ENCODE results near the gene GRIA3. TPM values are rescaled to one million over a fixed set of nuclear protein-coding genes. Genes with fewer than 3 reads are reported as not detected.

The GRIA3 gene
- total and polyA plus RNA-seq, 10 of the 15 experiments (the other 5 are each of a cell fraction or from before 2014, with no cell fraction given): 0.45 to 4.3 (median 2.2) TPM

- TF ChIP-seq PRDM15 (CRISPR knock-in tag; IDR thresholded peaks at IDR 0.05): no peak
- TF ChIP-seq NRF1 (conservative IDR thresholded peaks at IDR 0.05; ENCODE audit: low read depth, low read length): no peak
- TF ChIP-seq MTA3 (IDR thresholded peaks at IDR 0.05; ENCODE audit: borderline replicate concordance, low read length): no peak
- TF ChIP-seq CTCF (IDR thresholded peaks at IDR 0.05 in 2 of 3, conservative IDR thresholded peaks at IDR 0.05 in 1 of 3; ENCODE audit: control insufficient read depth in 2 of 3, extremely low read depth in 1 of 3, insufficient read depth in 1 of 3, low read depth in 3 of 3, low read length in 3 of 3): no peak
- no peak for TF ChIP-seq RUNX3 (IDR thresholded peaks at IDR 0.05; ENCODE audit: low read length)
- no peak for TF ChIP-seq HSF1 (IDR thresholded peaks at IDR 0.05; ENCODE audit: low read depth, low read length)
- TF ChIP-seq ETV6 (conservative IDR thresholded peaks at IDR 0.05 in 1 of 2, IDR thresholded peaks at IDR 0.05 in 1 of 2; ENCODE audit: borderline replicate concordance in 1 of 2, low read depth in 1 of 2): no peak
These were observed 33.0 kb downstream of the GRIA3 start (continued) for GRCh38 chrX:123217077-123217476.
